Liver (tissue), 9 donors: Measurements from ENCODE around the gene HK2. TPM values are rescaled to one million over a fixed set of nuclear protein-coding genes. Genes with fewer than 3 reads are reported as not detected.

Experiments
- DNase-seq: peaks from one replicate; pipeline ENCODE4 v3.0.0-alpha.2; 2017; ENCODE audit warnings: low spot score
- H3K27ac ChIP-seq, 2 donors: one replicate each; pipeline ENCODE4 v1.7.0; 2013; ENCODE audit warnings: inconsistent platforms in 2 of 2, low read length in 2 of 2, control low read depth in 1 of 2, low read depth in 1 of 2, mild to moderate bottlenecking in 1 of 2
- H3K27me3 ChIP-seq, 4 donors: one replicate each; pipeline versions ENCODE4 v1.6.1 to v1.7.0; 2013; ENCODE audit warnings: low read length in 3 of 4, inconsistent platforms in 1 of 4, mild to moderate bottlenecking in 1 of 4, moderate library complexity in 1 of 4; ENCODE audit not compliant: control insufficient read depth in 4 of 4, insufficient read depth in 4 of 4
- H3K36me3 ChIP-seq, 4 donors: one replicate each; pipeline versions ENCODE4 v1.6.1 to v1.7.0; 2013; ENCODE audit warnings: low read length in 3 of 4, mild to moderate bottlenecking in 3 of 4, low read depth in 1 of 4, moderate library complexity in 1 of 4; ENCODE audit not compliant: control insufficient read depth in 4 of 4, insufficient read depth in 3 of 4
- H3K4me1 ChIP-seq, 4 donors: one replicate each; pipeline versions ENCODE4 v1.6.1 to v1.7.0; 2013; ENCODE audit warnings: low read length in 3 of 4, mild to moderate bottlenecking in 3 of 4, moderate library complexity in 1 of 4; ENCODE audit not compliant: control insufficient read depth in 4 of 4, insufficient read depth in 4 of 4
- H3K4me3 ChIP-seq, 3 donors: one replicate each; pipeline versions ENCODE4 v1.6.1 to v1.7.0; 2013; ENCODE audit warnings: low read length in 3 of 3, control low read depth in 1 of 3, low read depth in 1 of 3, mild to moderate bottlenecking in 1 of 3
- H3K9ac ChIP-seq, 2 donors: one replicate each; pipeline ENCODE4 v1.7.0; 2013; ENCODE audit warnings: low read length in 2 of 2, mild to moderate bottlenecking in 2 of 2, moderate library complexity in 2 of 2, control low read depth in 1 of 2, low read depth in 1 of 2
- H3K9me3 ChIP-seq, 4 donors: one replicate each; pipeline versions ENCODE4 v1.6.1 to v1.7.0; 2013; ENCODE audit warnings: low read length in 3 of 4; ENCODE audit not compliant: control insufficient read depth in 4 of 4
- EGR1 ChIP-seq, 2 donors: IDR thresholded peaks; 2 replicates each; pipeline ENCODE4 v1.6.1; 2016 to 2018; ENCODE audit warnings: antibody characterized with exemption in 2 of 2, low read depth in 2 of 2
- FOXA1 ChIP-seq: IDR thresholded peaks from 2 replicates; pipeline ENCODE4 v1.6.1; 2016; ENCODE audit warnings: antibody characterized with exemption
- FOXA2 ChIP-seq: IDR thresholded peaks from 2 replicates; pipeline ENCODE4 v1.6.1; 2016; ENCODE audit warnings: antibody characterized with exemption
- GABPA ChIP-seq, 2 donors: IDR thresholded peaks in 1 of 2; conservative IDR thresholded peaks in 1 of 2; 2 replicates each; pipeline ENCODE4 v1.6.1; 2016; ENCODE audit warnings: antibody characterized with exemption in 2 of 2, mild to moderate bottlenecking in 1 of 2, moderate library complexity in 1 of 2
- HNF4A ChIP-seq, 2 donors: conservative IDR thresholded peaks; 2 replicates each; pipeline ENCODE4 v1.6.1; 2016; ENCODE audit warnings: antibody characterized with exemption in 2 of 2, mild to moderate bottlenecking in 2 of 2
- HNF4G ChIP-seq: IDR thresholded peaks from 2 replicates; pipeline ENCODE4 v1.6.1; 2016; ENCODE audit warnings: antibody characterized with exemption
- JUND ChIP-seq, 2 donors: IDR thresholded peaks; 2 replicates each; pipeline ENCODE4 v1.6.1; 2016; ENCODE audit warnings: antibody characterized with exemption in 2 of 2
- MAX ChIP-seq: IDR thresholded peaks from 2 replicates; pipeline ENCODE4 v1.6.1; 2016; ENCODE audit warnings: antibody characterized with exemption
- NR2F2 ChIP-seq: IDR thresholded peaks from 2 replicates; pipeline ENCODE4 v1.6.1; 2016; ENCODE audit warnings: antibody characterized with exemption
- RAD21 ChIP-seq, 2 donors: IDR thresholded peaks; 2 replicates each; pipeline ENCODE4 v1.6.1; 2016; ENCODE audit warnings: antibody characterized with exemption in 2 of 2, mild to moderate bottlenecking in 2 of 2
- REST ChIP-seq: IDR thresholded peaks from 2 replicates; pipeline ENCODE4 v1.6.1; 2016; ENCODE audit warnings: antibody characterized with exemption, mild to moderate bottlenecking
- RXRA ChIP-seq, 2 donors: IDR thresholded peaks; 2 replicates each; pipeline ENCODE4 v1.6.1; 2017 to 2018; ENCODE audit warnings: antibody characterized with exemption in 2 of 2, mild to moderate bottlenecking in 1 of 2
- SP1 ChIP-seq: IDR thresholded peaks from 2 replicates; pipeline ENCODE4 v1.6.1; 2018; ENCODE audit warnings: antibody characterized with exemption, mild to moderate bottlenecking
- TAF1 ChIP-seq: conservative IDR thresholded peaks from 2 replicates; pipeline ENCODE4 v1.6.1; 2016; ENCODE audit warnings: antibody characterized with exemption, mild to moderate bottlenecking
- YY1 ChIP-seq: IDR thresholded peaks from 2 replicates; pipeline ENCODE4 v1.6.1; 2016; ENCODE audit warnings: antibody characterized with exemption, mild to moderate bottlenecking
- WGBS: extraction: QIAGEN DNeasy Blood & Tissue Kit; methylation state at CpG from one replicate; pipeline ENCODE4 v1.1.7; 2013; 5-methylcytosine and 5-hydroxymethylcytosine counted together
- polyA plus RNA-seq, 2 donors: library from polyadenylated mRNA; stranded (reverse) in 1 of 2; unstranded in 1 of 2; fragments of 200-250 nt in 1 of 2; fragments of >200 nt in 1 of 2; fragmentation: Nextera tagmentation in 1 of 2; extraction: Ambion mirVana in 1 of 2; gene quantifications; one replicate each; pipeline versions ENCODE4 v1.2.1 to v1.2.3, GENCODE V29; 2013 to 2015
- total RNA-seq, 2 donors: library from RNA; depleted of rRNA; stranded (reverse); fragments of >200 nt; gene quantifications; one replicate each; pipeline ENCODE4 v1.2.3, GENCODE V29; 2014
- TF ChIP-seq, protein P1 (sequence below): IDR thresholded peaks from 2 replicates; pipeline ENCODE4 v1.6.1; 2016; ENCODE audit warnings: antibody characterized with exemption
- TF ChIP-seq, protein P2 (sequence below): fragments of 150-350 bp; IDR thresholded peaks from 2 replicates; pipeline ENCODE4 v1.5.1; 2017; ENCODE audit warnings: improper control_type of control experiment, low read depth, low read length; ENCODE audit not compliant: missing input control
- TF ChIP-seq, protein P3 (sequence below): IDR thresholded peaks from 2 replicates; pipeline ENCODE4 v1.6.1; 2016; ENCODE audit warnings: antibody characterized with exemption
- donor health status: healthy.
- donor health status: healthy.
- donor health status: healthy.
- donor health status: healthy.
- donor health status: healthy.

The HK2 gene
- total and polyA plus RNA-seq, 4 donors = 0.21 to 3.5 (median 1.0) TPM

DNA sequence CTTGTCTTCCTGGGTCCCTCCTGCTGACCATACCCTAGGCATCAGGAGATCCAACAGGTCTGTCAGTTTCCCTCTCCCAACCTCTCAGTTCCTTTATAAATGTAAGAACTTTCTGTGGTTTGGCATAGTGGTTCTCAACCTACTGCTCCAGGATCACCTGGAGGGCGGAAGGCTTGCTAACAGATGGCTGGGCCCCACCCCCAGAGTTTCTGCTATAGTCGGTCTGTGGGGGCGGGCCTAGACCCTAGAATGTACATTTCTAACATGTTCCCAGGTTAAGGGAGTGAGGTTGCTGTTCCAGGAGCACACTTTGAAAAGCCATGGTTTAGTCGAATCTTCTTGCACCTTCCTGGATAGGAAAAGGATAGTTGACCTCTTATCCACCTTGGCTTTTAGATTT lies 37.0 kb downstream of the HK2 start (continued):
- TF ChIP-seq, protein P1, sequence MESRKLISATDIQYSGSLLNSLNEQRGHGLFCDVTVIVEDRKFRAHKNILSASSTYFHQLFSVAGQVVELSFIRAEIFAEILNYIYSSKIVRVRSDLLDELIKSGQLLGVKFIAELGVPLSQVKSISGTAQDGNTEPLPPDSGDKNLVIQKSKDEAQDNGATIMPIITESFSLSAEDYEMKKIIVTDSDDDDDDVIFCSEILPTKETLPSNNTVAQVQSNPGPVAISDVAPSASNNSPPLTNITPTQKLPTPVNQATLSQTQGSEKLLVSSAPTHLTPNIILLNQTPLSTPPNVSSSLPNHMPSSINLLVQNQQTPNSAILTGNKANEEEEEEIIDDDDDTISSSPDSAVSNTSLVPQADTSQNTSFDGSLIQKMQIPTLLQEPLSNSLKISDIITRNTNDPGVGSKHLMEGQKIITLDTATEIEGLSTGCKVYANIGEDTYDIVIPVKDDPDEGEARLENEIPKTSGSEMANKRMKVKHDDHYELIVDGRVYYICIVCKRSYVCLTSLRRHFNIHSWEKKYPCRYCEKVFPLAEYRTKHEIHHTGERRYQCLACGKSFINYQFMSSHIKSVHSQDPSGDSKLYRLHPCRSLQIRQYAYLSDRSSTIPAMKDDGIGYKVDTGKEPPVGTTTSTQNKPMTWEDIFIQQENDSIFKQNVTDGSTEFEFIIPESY = no peak
- TF ChIP-seq HNF4A (conservative IDR thresholded peaks at IDR 0.05) (no peak), RXRA (IDR thresholded peaks at IDR 0.05) (no peak), YY1 (no peak), TAF1 (no peak), EGR1 (IDR thresholded peaks at IDR 0.05; ENCODE audit: low read depth in 2 of 2) (no peak), MAX (no peak), RAD21 (IDR thresholded peaks at IDR 0.05) (no peak), SP1 (no peak), JUND (IDR thresholded peaks at IDR 0.05) (no peak), HNF4G (no peak), FOXA2 (no peak), FOXA1 (no peak)

DNA sequence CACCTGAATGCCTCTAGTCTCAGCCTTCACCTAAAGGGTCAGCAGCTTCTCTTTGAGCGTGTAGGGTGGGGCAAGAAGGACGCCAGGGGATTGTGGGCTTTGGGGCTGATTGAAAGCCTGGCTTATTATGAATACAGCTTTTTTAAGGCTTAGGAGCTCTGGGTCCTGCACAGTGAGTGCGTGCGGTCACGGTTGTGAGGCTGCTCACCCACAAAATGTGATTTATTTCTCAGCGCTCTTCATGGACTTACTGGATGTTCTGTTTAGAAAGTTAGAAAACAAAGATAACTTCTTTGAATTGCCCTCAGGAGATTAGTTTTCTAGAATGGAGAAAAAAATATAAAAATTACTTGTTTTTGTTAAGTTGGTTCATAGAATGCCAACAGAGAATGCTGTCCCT lies 37.5 kb downstream of the HK2 start:
- no peaks in the 10 kb centered on the region for H3K4me1 ChIP-seq
- H3K9ac ChIP-seq = no peak overlapping the region
- H3K9me3 ChIP-seq = no peaks in the 10 kb centered on the region
- H3K4me3 ChIP-seq = no peak overlapping the region
- H3K27me3 ChIP-seq = peaks cover 0 to 2% (median 0%) of the 10 kb centered on the region in 4 donors
- 96% methylated on average over 6 of the region's 6 CpGs for WGBS
- no peaks in the 10 kb centered on the region for H3K36me3 ChIP-seq
- TF ChIP-seq NR2F2 (no peak), TAF1 (no peak), HNF4G (no peak), RAD21 (IDR thresholded peaks at IDR 0.05) (no peak)
- H3K27ac ChIP-seq = no peak overlapping the region
- DNase-seq = no peak

GRCh38 chr2:74872389-74872836 lies 38.5 kb downstream of the HK2 start:
- WGBS = 80% methylated on average over 2 of the region's 2 CpGs
- H3K36me3 ChIP-seq = no peaks in the 10 kb centered on the region

More at GRCh38 chr2:74872389-74872836, 38.5 kb downstream of the HK2 start:
- no peak for DNase-seq
- Histone ChIP-seq H3K27ac (no peak overlapping the region), H3K27me3 (peaks cover 0 to 2% (median 0%) of the 10 kb centered on the region in 4 donors), H3K9me3 (no peaks in the 10 kb centered on the region), H3K4me1 (no peaks in the 10 kb centered on the region), H3K9ac (no peak overlapping the region), H3K4me3 (no peak overlapping the region)
- TF ChIP-seq MAX (no peak), JUND (IDR thresholded peaks at IDR 0.05) (no peak), SP1 (no peak), GABPA (IDR thresholded peaks at IDR 0.05 in 1 of 2, conservative IDR thresholded peaks at IDR 0.05 in 1 of 2) (no peak), NR2F2 (no peak), RAD21 (IDR thresholded peaks at IDR 0.05) (no peak), FOXA1 (no peak), RXRA (IDR thresholded peaks at IDR 0.05) (no peak), HNF4G (no peak), REST (no peak)
- TF ChIP-seq, protein P2, sequence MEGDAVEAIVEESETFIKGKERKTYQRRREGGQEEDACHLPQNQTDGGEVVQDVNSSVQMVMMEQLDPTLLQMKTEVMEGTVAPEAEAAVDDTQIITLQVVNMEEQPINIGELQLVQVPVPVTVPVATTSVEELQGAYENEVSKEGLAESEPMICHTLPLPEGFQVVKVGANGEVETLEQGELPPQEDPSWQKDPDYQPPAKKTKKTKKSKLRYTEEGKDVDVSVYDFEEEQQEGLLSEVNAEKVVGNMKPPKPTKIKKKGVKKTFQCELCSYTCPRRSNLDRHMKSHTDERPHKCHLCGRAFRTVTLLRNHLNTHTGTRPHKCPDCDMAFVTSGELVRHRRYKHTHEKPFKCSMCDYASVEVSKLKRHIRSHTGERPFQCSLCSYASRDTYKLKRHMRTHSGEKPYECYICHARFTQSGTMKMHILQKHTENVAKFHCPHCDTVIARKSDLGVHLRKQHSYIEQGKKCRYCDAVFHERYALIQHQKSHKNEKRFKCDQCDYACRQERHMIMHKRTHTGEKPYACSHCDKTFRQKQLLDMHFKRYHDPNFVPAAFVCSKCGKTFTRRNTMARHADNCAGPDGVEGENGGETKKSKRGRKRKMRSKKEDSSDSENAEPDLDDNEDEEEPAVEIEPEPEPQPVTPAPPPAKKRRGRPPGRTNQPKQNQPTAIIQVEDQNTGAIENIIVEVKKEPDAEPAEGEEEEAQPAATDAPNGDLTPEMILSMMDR = no peak
- TF ChIP-seq, protein P1 = no peak
- TF ChIP-seq, protein P3, sequence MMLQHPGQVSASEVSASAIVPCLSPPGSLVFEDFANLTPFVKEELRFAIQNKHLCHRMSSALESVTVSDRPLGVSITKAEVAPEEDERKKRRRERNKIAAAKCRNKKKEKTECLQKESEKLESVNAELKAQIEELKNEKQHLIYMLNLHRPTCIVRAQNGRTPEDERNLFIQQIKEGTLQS = no peak
